ENCODE measurements around the gene IFNAR1. TPM values are rescaled to one million over a fixed set of nuclear protein-coding genes. Genes with fewer than 3 reads are reported as not detected.

IFNAR1 gene
- total and polyA plus RNA-seq, 2 donors (not counting 3 experiments of a cell fraction or from before 2014, with no cell fraction given), result 16.2 to 47.8 TPM

DNA sequence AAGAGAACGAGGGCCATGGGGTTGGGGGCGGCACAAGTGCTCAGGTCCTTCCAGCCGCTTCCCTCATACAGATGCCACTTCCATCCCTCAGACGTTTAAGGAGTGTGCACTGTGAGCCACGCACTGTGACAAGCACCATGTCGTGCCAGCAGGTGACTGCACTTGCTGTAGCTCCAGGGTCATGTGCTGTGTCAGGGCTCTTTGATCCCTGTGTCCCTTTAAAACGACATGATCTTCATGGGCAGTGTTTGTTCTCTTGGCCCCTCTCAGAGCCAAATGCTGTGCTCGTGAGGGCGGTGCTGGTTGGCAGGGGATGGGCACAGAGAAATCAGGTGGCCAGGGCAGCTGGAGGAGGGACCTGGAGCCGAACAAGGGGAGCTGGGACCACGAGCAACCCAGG lies 38.7 kb upstream of the IFNAR1 start:
- Histone ChIP-seq H3K4me3 (replicated peaks in 1 of 3; ENCODE audit: insufficient read depth in 1 of 3, low read depth in 1 of 3, low read length in 3 of 3) (no peak overlapping the region), H3K9me3 (replicated peaks; ENCODE audit: control insufficient read depth, insufficient read depth, low read length) (no peaks in the 10 kb centered on the region), H3K4me1 (ENCODE audit: control insufficient read depth, extremely low read depth, insufficient read depth, low read length) (peaks cover 28% of the 10 kb centered on the region), H2AFZ (ENCODE audit: low read depth, low read length) (no peak overlapping the region), H4K20me1 (replicated peaks; ENCODE audit: control insufficient read depth, extremely low read depth, insufficient read depth, low read length) (no peaks in the 10 kb centered on the region), H3K79me2 (ENCODE audit: control insufficient read depth, insufficient read depth, low read length) (no peaks in the 10 kb centered on the region), H3K27me3 (ENCODE audit: control insufficient read depth in 2 of 2, insufficient read depth in 2 of 2, low read length in 2 of 2) (no peaks in the 10 kb centered on the region), H3K4me2 (ENCODE audit: insufficient read depth, low read length) (no peak overlapping the region), H3K9me1 (replicated peaks; ENCODE audit: control insufficient read depth, extremely low read depth, insufficient read depth, low read length) (no peaks in the 10 kb centered on the region), H3K36me3 (ENCODE audit: control insufficient read depth in 2 of 2, extremely low read depth in 1 of 2, insufficient read depth in 2 of 2, low read length in 2 of 2) (peaks cover 0 to 2% of the 10 kb centered on the region in 2 experiments), H3K27ac (ENCODE audit: insufficient read depth, low read depth, low read length) (no peak overlapping the region), H3K9ac (replicated peaks; ENCODE audit: extremely low read depth, insufficient read depth, low read length) (no peak overlapping the region)
- intact Hi-C loops (cut with micrococcal nuclease) (loop anchor here (2.0 kb wide), 1 partner anchor 19 kb away; the partner anchor contains the start of gene IL10RB), dilution Hi-C loops (cut with MboI; ENCODE audit: extremely low pct_ligation_motif_present, low sequenced_read_pairs) (no loop called here)
- POLR2A ChIA-PET, result no interaction called here
- TF ChIP-seq, protein P1, sequence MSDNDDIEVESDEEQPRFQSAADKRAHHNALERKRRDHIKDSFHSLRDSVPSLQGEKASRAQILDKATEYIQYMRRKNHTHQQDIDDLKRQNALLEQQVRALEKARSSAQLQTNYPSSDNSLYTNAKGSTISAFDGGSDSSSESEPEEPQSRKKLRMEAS (IDR thresholded peaks at IDR 0.05; ENCODE audit: insufficient read depth, insufficient read length), result no peak
- TF ChIP-seq GATA2 (IDR thresholded peaks at IDR 0.05; ENCODE audit: insufficient read depth, insufficient read length, low read depth, low read length) (no peak), POLR2AphosphoS5 (IDR thresholded peaks at IDR 0.05; ENCODE audit: insufficient read depth, low read depth, low read length) (no peak), FOS (IDR thresholded peaks at IDR 0.05; ENCODE audit: borderline replicate concordance, insufficient read depth, low read length) (no peak), POLR2A (IDR thresholded peaks at IDR 0.05; ENCODE audit: low read depth, low read length) (no peak), EZH2 (IDR thresholded peaks at IDR 0.05; ENCODE audit: borderline replicate concordance, low read depth, low read length, severe bottlenecking) (no peak), CTCF (IDR thresholded peaks at IDR 0.05; ENCODE audit: extremely low read depth in 1 of 2, insufficient read depth in 1 of 2, low read depth in 1 of 2, low read length in 2 of 2) (no peak), MYC (IDR thresholded peaks at IDR 0.05; ENCODE audit: low read depth, low read length) (no peak), JUN (IDR thresholded peaks at IDR 0.05; ENCODE audit: borderline replicate concordance, insufficient read depth, insufficient read length, low read depth) (no peak)
- FAIRE-seq (no peak), DNase-seq (ENCODE audit: low read depth, low spot score) (no peak)
- no TSS peak for BruUV-seq (replicated peaks)
- CTCF ChIA-PET, result interaction anchor here (1.0 to 1.6 kb wide), 3 partner anchors 16 to 75 kb away, joined by 3 to 5 read pairs (median 4); partner anchors contain the start of gene IFNAR1
